GM23248 (cell line): Measurements from ENCODE around the gene SPG7. TPM values are rescaled to one million over a fixed set of nuclear protein-coding genes. Genes with fewer than 3 reads are reported as not detected.

Experiments
- DNase-seq: peaks from one replicate; pipeline ENCODE4 v3.0.0-alpha.2; 2015
- H2AFZ ChIP-seq: fragments of 200-600 bp; sonication (generic); 2 replicates; pipeline ENCODE4 v1.6.1; 2016; ENCODE audit warnings: antibody characterized with exemption
- H3F3A ChIP-seq: fragments of 200-600 bp; sonication (generic); 2 replicates; pipeline ENCODE4 v1.6.1; 2016; ENCODE audit warnings: mild to moderate bottlenecking, antibody characterized with exemption, mixed run types; ENCODE audit not compliant: insufficient read depth
- H3K27ac ChIP-seq: fragments of 200-600 bp; sonication (generic); 2 replicates; pipeline ENCODE4 v1.5.1; 2016; ENCODE audit warnings: mild to moderate bottlenecking
- H3K27me3 ChIP-seq: fragments of 200-600 bp; sonication (generic); replicated peaks from 2 replicates; pipeline ENCODE4 v1.6.1; 2016; ENCODE audit warnings: mild to moderate bottlenecking; ENCODE audit not compliant: insufficient read depth
- H3K36me3 ChIP-seq: fragments of 200-600 bp; sonication (generic); 2 replicates; pipeline ENCODE4 v1.6.1; 2016; ENCODE audit warnings: low read depth, mild to moderate bottlenecking
- H3K4me1 ChIP-seq: fragments of 200-600 bp; sonication (generic); 2 replicates; pipeline ENCODE4 v1.6.1; 2016; ENCODE audit warnings: mild to moderate bottlenecking; ENCODE audit not compliant: insufficient read depth
- H3K4me2 ChIP-seq: fragments of 200-600 bp; sonication (generic); one replicate; pipeline ENCODE4 v1.6.1; 2016; ENCODE audit warnings: mild to moderate bottlenecking; ENCODE audit not compliant: unreplicated experiment
- H3K4me3 ChIP-seq: fragments of 200-600 bp; sonication (generic); 2 replicates; pipeline ENCODE4 v1.5.1; 2016; ENCODE audit warnings: mild to moderate bottlenecking
- H3K79me2 ChIP-seq: fragments of 200-600 bp; sonication (generic); 2 replicates; pipeline ENCODE4 v1.6.1; 2016; ENCODE audit warnings: mild to moderate bottlenecking; ENCODE audit not compliant: insufficient read depth
- H3K9ac ChIP-seq: fragments of 200-600 bp; sonication (generic); 2 replicates; pipeline ENCODE4 v1.6.1; 2016; ENCODE audit warnings: mild to moderate bottlenecking
- H3K9me2 ChIP-seq: fragments of 200-600 bp; sonication (generic); 2 replicates; pipeline ENCODE4 v1.6.1; 2016; ENCODE audit warnings: mixed run types, mild to moderate bottlenecking, moderate library complexity; ENCODE audit not compliant: insufficient read depth
- H3K9me3 ChIP-seq: fragments of 200-600 bp; sonication (generic); one replicate; pipeline ENCODE4 v1.6.1; 2017; ENCODE audit warnings: low read depth
- H4K20me1 ChIP-seq: fragments of 200-600 bp; sonication (generic); 2 replicates; pipeline ENCODE4 v1.6.0; 2016; ENCODE audit not compliant: insufficient read depth
- EZH2 ChIP-seq: fragments of 200-600 bp; sonication (generic); IDR thresholded peaks from 2 replicates; pipeline ENCODE4 v1.6.1; 2018; ENCODE audit warnings: antibody characterized with exemption, mild to moderate bottlenecking; ENCODE audit not compliant: insufficient read depth, poor library complexity, severe bottlenecking
- EZH2phosphoT487 ChIP-seq: fragments of 200-600 bp; sonication (generic); IDR thresholded peaks from 2 replicates; pipeline ENCODE4 v1.6.1; 2018; ENCODE audit warnings: antibody characterized with exemption, moderate library complexity, mild to moderate bottlenecking, low read depth; ENCODE audit not compliant: insufficient read depth
- WGBS, 2 experiments: methylation state at CpG; one replicate each; pipeline ENCODE4 v1.1.6; 2015 to 2017; ENCODE audit warnings: low lambda C conversion rate in 2 of 2, low coverage in 1 of 2; ENCODE audit errors: missing lambda C conversion rate in 2 of 2; 5-methylcytosine and 5-hydroxymethylcytosine counted together
- in situ Hi-C: fragments of 300-500 bp; cut with MboI; formaldehyde crosslinking; loops from 2 replicates; pipeline ENCODE4 v1.15.0; 2020
- polyA plus RNA-seq: library from polyadenylated mRNA; unstranded; fragments of >200 nt; fragmentation: Nextera tagmentation; extraction: Ambion mirVana; gene quantifications from 2 replicates; pipeline ENCODE4 v1.2.1, GENCODE V29; 2016
- total RNA-seq: library from RNA; depleted of rRNA; stranded (reverse); fragments of >200 nt; shearing (Covaris generic); gene quantifications from 2 replicates; pipeline ENCODE4 v1.2.3, GENCODE V29; 2014

SPG7 gene
- total and polyA plus RNA-seq, 2 experiments from 2014 or later = 53.9 to 155 TPM

DNA sequence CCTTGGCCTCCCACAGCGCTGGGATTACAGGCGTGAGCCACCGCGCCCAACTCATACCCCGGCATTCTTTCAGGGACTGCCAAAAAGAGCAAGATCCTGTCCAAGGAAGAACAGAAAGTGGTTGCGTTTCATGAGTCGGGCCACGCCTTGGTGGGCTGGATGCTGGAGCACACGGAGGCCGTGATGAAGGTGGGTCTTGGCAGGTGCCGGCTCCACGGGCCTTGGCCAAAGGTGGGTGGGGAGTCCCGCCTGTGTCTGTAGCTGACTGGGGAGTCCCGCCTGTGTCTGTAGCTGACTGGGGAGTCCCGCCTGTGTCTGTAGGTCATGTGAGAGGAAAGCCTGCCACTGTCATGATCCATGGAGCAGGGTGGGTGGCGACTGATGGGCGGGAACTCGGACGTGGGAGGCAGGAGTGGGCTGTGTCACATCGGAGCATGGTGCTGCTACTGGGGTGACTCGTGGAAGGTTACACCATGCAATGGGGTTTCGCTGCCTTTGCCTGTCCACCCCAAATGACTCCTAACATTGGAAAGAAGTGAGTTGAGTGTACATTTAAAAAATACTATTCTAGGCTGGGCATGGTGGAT lies 42.3 kb downstream of the SPG7 start:
- Histone ChIP-seq H3K27me3 (no peaks in the 10 kb centered on the region), H3K9ac (no peak overlapping the region), H3K36me3 (peaks cover 5% of the 10 kb centered on the region; the same call in 1 of the 2 replicates), H3K27ac (no peak overlapping the region), H4K20me1 (no peaks in the 10 kb centered on the region), H3K9me3 (no peaks in the 10 kb centered on the region), H3K9me2 (no peaks in the 10 kb centered on the region), H3K4me1 (no peaks in the 10 kb centered on the region), H3K4me3 (no peak overlapping the region), H3F3A (no peaks in the 10 kb centered on the region), H3K79me2 (no peaks in the 10 kb centered on the region), H2AFZ (no peak overlapping the region), H3K4me2 (no peak overlapping the region)
- WGBS, 2 experiments = 93 to 94% methylated on average over 20 to 22 of the region's 22 CpGs
- in situ Hi-C loops = no loop called here
- TF ChIP-seq EZH2phosphoT487 (no peak), EZH2 (no peak)
- DNase-seq = no peak

DNA sequence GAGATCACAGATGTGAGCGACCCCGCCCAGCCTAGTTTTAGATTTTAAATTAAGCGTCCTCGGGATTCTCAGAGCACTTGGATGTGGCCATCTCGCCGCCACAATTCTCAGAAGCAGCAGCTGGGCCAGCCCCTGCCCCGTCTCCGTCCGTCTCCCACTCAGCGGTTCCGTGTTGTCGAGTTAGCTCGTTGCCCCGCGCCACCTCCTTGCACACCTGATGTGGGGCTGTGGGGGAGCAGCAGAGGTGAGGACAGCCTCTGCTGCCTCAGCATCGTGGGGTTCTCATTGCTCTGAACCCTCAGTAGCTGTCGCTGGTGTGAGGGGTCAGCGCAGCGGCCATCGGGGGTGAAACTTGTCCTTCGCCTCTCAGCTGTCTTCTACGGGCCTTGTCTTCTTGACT lies 44.1 kb downstream of the SPG7 start:
- no peak overlapping the region for H3K4me2 ChIP-seq
- H3K9me3 ChIP-seq = no peaks in the 10 kb centered on the region
- no peaks in the 10 kb centered on the region for H3K9me2 ChIP-seq
- H3K9ac ChIP-seq = no peak overlapping the region
- WGBS, 2 experiments = 93 to 95% methylated on average over 22 of the region's 22 CpGs
- no peaks in the 10 kb centered on the region for H3K4me1 ChIP-seq
- no peaks in the 10 kb centered on the region for H4K20me1 ChIP-seq
- no peaks in the 10 kb centered on the region for H3K79me2 ChIP-seq
- in situ Hi-C loops = no loop called here
- H3K27ac ChIP-seq = no peak overlapping the region
- TF ChIP-seq EZH2phosphoT487 (no peak), EZH2 (no peak)
- no peak for DNase-seq
- no peak overlapping the region for H3K4me3 ChIP-seq
- H3K36me3 ChIP-seq = peaks cover 5% of the 10 kb centered on the region; the same call in 1 of the 2 replicates
- no peak overlapping the region for H2AFZ ChIP-seq
- H3F3A ChIP-seq = no peaks in the 10 kb centered on the region
- H3K27me3 ChIP-seq = no peaks in the 10 kb centered on the region

- in situ Hi-C loops = no loop called here
- DNase-seq = no peak
- peaks cover 5% of the 10 kb centered on the region; the same call in 1 of the 2 replicates for H3K36me3 ChIP-seq
- no peaks in the 10 kb centered on the region for H3K79me2 ChIP-seq
- no peak overlapping the region for H3K9ac ChIP-seq
- no peaks in the 10 kb centered on the region for H3K9me3 ChIP-seq
- H2AFZ ChIP-seq = no peak overlapping the region
- H3K27me3 ChIP-seq = no peaks in the 10 kb centered on the region
- H3K9me2 ChIP-seq = no peaks in the 10 kb centered on the region
- H3F3A ChIP-seq = no peaks in the 10 kb centered on the region; the same call in 1 of the 2 replicates
- TF ChIP-seq EZH2phosphoT487 (no peak), EZH2 (no peak)
- 90 to 92% methylated on average over 13 of the region's 13 CpGs for WGBS, 2 experiments
- H3K4me1 ChIP-seq = no peaks in the 10 kb centered on the region
- H3K4me2 ChIP-seq = no peak overlapping the region
- no peak overlapping the region for H3K4me3 ChIP-seq
- H4K20me1 ChIP-seq = no peaks in the 10 kb centered on the region
- H3K27ac ChIP-seq = no peak overlapping the region
Measured at GRCh38 chr16:89552913-89553312, 44.7 kb downstream of the SPG7 start.

DNA sequence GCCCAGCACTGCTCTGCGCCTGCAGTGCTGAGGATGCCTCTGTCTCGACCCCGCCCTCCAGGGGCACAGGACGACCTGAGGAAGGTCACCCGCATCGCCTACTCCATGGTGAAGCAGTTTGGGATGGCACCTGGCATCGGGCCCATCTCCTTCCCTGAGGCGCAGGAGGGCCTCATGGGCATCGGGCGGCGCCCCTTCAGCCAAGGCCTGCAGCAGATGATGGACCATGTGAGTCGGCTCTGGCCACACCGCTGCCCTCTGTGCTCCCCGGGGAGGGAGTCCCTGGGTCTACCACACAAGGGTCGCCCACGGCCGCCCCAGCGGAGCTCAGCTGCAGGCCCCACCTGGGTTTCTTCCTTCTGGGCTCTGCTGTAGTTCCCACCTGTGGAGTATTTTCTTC lies 45.5 kb downstream of the SPG7 start:
- H3F3A ChIP-seq = peaks cover 2% of the 10 kb centered on the region
- H3K4me1 ChIP-seq = peaks cover 2% of the 10 kb centered on the region; the same call in 1 of the 2 replicates
- TF ChIP-seq EZH2phosphoT487 = no peak
- no peak for TF ChIP-seq EZH2
- H3K9ac ChIP-seq = no peak overlapping the region
- H3K4me3 ChIP-seq = no peak overlapping the region
- no peaks in the 10 kb centered on the region for H3K9me2 ChIP-seq
- no peaks in the 10 kb centered on the region for H3K79me2 ChIP-seq
- peaks cover 5% of the 10 kb centered on the region; the same call in 1 of the 2 replicates for H3K36me3 ChIP-seq
- H3K9me3 ChIP-seq = no peaks in the 10 kb centered on the region
- H4K20me1 ChIP-seq = no peaks in the 10 kb centered on the region
- no peak overlapping the region for H3K4me2 ChIP-seq
- WGBS, 2 experiments = 87 to 92% methylated on average over 11 to 18 of the region's 18 CpGs
- H3K27me3 ChIP-seq = no peaks in the 10 kb centered on the region
- in situ Hi-C loops = no loop called here
- no peak overlapping the region for H3K27ac ChIP-seq
- H2AFZ ChIP-seq = no peak overlapping the region
- no peak for DNase-seq
